GM18526 (cell line): ENCODE data around the gene BSG.

Source experiments
- POLR2A ChIP-seq: IDR thresholded peaks from 3 replicates; pipeline ENCODE4 v1.6.1; 2011; ENCODE audit not compliant: insufficient read length; ENCODE audit errors: extremely low read depth

Gene BSG

GRCh38 chr19:624433-625109 is 52.2 kb downstream of the BSG start:
- no peak for TF ChIP-seq POLR2A

DNA sequence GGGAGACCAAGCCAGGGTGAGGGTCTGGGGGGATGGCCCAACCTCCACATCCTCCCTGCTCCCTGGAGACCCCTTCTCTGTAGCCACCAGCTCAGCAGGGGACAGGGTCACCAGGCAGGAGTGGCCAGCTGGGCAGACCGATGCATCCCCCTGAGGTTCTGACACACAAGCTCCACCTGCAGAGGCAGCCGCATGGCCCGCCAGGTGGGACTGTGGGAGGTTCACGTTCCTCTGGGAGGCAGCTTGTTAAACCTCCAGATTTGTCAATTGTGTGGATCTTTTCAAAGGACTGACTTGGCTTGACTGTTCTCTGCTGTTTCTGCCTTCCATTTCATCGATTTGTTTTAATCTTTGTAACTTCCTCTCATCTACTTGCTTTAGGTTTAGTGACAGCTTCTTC is 52.9 kb downstream of the BSG start:
- no peak for TF ChIP-seq POLR2A

- TF ChIP-seq POLR2A: no peak
Measured at GRCh38 chr19:628168-628567, 55.8 kb downstream of the BSG start.

DNA sequence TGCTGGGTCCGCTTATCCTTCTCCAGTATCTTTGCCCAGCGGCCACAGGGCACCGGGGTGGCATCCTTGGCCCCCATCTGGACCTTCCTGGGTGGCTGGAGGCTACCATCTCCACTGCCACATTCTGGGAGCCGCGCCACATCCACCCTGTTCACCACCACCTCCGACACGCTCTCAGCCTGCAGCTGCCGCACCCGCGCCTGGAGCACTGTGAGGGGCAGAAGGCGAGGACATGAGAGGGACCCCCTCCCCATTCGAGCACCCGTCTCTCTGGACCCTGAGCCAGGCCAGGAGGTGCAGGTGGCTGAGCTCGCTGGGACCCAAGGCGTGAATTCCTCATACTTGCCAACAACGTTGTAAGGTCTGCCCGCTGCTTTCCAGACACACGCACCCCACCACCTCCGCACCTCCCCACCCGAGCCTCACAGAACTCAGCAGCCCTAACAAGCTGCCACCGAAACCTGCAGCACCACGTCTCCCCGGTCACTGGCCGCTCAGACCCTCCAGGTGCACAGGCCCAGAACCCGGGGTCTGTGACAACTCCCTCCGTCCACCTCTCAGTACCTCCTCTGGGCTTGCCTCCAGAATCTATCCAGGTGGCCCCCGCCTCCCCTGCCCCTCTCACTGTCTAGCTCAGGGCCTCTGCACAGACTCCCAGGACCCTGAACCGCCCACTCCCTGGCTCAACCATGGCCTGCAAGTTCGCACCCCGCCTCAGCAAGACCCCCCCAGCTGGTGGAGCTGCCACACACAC is 57.7 kb downstream of the BSG start:
- TF ChIP-seq POLR2A: no peak

GRCh38 chr19:632579-633067 is 60.2 kb downstream of the BSG start:
- no peak for TF ChIP-seq POLR2A
